Activated naive CD4-positive, alpha-beta T cell treated with anti-CD3 and anti-CD28 coated beads, Interleukin-2, amount 10 ng/mL, durations not matched to agents 7 days and 5 days (primary cell): ENCODE data around the gene CISD3.

ENCODE experiments used
- CTCF ChIA-PET: fragments of 350-600 bp; sonication (Branson Sonifier 250); formaldehyde crosslinking; loops from one replicate; lab custom pipeline; 2021; ENCODE audit warnings: antibody characterized with exemption; lab: Charles Lee
- DNase-seq: peaks from one replicate; pipeline ENCODE4 v3.0.0-alpha.2; 2020
- H3K27ac Mint-ChIP-seq: one replicate; pipeline ENCODE4 v1.8.0; 2021; ENCODE audit warnings: mild to moderate bottlenecking, moderate library complexity, mixed read lengths
- H3K27me3 Mint-ChIP-seq: one replicate; pipeline ENCODE4 v1.8.0; 2021; ENCODE audit warnings: mild to moderate bottlenecking, mixed read lengths
- H3K36me3 Mint-ChIP-seq: one replicate; pipeline ENCODE4 v1.8.0; 2021; ENCODE audit warnings: mixed read lengths
- H3K4me1 Mint-ChIP-seq: one replicate; pipeline ENCODE4 v1.8.0; 2021; ENCODE audit warnings: mixed read lengths
- H3K4me3 Mint-ChIP-seq: one replicate; pipeline ENCODE4 v1.8.0; 2021; ENCODE audit warnings: mild to moderate bottlenecking, moderate library complexity, mixed read lengths
- H3K9me3 Mint-ChIP-seq: one replicate; pipeline ENCODE4 v1.8.0; 2021; ENCODE audit warnings: mixed read lengths

Gene CISD3

DNA sequence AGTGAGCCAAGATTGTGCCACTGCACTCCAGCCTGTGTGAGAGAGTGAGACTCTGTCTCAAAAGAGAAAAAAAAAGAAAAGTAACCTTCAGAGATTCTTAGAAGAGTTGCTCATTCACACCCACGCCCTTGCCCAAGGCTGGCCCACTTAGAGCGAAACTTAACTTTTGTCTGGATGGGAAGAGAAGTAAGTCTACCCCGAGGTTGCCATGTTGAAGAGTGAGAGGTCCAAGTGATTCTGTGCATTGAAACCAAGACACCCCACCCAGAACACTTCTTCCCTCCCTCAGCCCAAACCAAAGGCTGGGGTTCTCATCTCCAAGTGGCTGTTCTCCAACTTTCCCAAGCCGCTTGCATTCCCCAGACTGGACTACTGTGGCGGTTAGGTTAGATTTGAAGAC is 2.4 kb upstream of the CISD3 start:
- Mint-ChIP-seq H3K9me3 (no peaks in the 10 kb centered on the region), H3K4me3 (peak overlapping the region; percentile 67), H3K4me1 (peaks cover 73% of the 10 kb centered on the region), H3K36me3 (peaks cover 44% of the 10 kb centered on the region), H3K27ac (peak overlapping the region; percentile 94), H3K27me3 (no peaks in the 10 kb centered on the region)
- CTCF ChIA-PET = interaction anchor here (1.5 to 2.2 kb wide), 6 partner anchors 10 to 51 kb away, joined by 3 to 14 read pairs (median 6); partner anchors contain the start of gene MLLT6
- DNase-seq = peak; percentile 64

DNA sequence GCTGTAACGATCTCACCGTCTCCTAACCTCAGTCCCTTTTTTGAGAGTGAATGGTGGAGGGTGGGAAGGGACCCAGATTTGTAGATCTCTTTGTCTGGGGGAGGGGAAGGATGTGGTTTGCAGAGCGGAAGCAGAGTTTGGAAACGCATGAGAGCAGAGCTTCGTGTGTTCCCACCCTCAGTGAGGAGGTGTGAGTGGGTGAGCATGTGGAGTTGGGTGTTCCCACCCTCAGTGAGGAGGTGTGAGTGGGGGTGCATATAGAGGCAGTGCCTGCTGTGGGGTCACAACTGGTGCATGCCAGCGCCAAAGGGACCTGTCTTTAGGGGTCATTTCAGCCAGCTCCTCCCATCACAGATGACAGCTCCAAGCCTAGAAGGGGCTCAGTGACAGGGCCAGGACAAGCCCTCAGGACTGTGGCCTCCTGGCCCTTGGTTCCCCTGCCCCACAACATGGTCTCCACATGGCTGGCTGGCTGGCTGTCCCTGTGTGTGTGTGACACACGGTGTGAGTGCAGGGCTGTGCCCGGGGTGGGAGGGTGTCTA is 1.8 kb upstream of the CISD3 start:
- H3K27me3 Mint-ChIP-seq = no peaks in the 10 kb centered on the region
- peak overlapping the region; percentile 94 for H3K27ac Mint-ChIP-seq
- H3K4me1 Mint-ChIP-seq = peaks cover 74% of the 10 kb centered on the region
- no peaks in the 10 kb centered on the region for H3K9me3 Mint-ChIP-seq
- peak overlapping the region; percentile 67 for H3K4me3 Mint-ChIP-seq
- peaks cover 43% of the 10 kb centered on the region for H3K36me3 Mint-ChIP-seq
- CTCF ChIA-PET = interaction anchor here (0.6 to 2.2 kb wide), 7 partner anchors 8 to 51 kb away, joined by 3 to 14 read pairs (median 6); partner anchors contain the start of gene MLLT6
- DNase-seq = peak; percentile 82

DNA sequence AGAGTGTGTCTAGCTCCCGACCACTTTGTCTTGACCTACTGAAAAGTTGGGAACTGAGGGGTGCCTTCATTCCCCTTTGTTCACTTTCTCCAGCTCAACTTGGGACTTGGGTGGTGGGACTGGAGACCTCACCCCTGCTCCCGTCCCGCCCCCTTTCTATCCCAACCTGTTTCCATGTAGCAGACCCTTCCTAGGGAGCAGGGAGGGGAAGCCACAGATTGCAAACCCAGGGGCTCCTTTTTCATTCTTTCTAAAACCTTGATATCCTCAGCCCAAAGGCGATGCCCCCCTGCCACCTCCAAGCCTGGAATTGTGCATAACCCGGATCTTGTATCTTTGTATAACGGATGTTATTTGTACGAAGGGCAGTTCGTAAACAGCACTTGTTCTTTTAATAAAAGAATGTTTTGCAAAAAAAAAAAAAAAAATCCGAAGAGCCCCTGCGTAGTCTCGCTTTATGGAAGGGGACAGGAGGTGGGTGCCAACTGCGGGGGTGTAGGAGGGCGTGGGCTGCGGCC is 714 bp upstream of the CISD3 start:
- H3K9me3 Mint-ChIP-seq = no peaks in the 10 kb centered on the region
- H3K27me3 Mint-ChIP-seq = no peaks in the 10 kb centered on the region
- H3K4me3 Mint-ChIP-seq = peak overlapping the region; percentile 61
- peak overlapping the region; percentile 94 for H3K27ac Mint-ChIP-seq
- peaks cover 41% of the 10 kb centered on the region for H3K36me3 Mint-ChIP-seq
- CTCF ChIA-PET = interaction anchor here (0.8 to 2.2 kb wide), 7 partner anchors 19 to 52 kb away, joined by 3 to 14 read pairs (median 6); partner anchors contain the start of gene MLLT6
- H3K4me1 Mint-ChIP-seq = peaks cover 79% of the 10 kb centered on the region
- no peak for DNase-seq

DNA sequence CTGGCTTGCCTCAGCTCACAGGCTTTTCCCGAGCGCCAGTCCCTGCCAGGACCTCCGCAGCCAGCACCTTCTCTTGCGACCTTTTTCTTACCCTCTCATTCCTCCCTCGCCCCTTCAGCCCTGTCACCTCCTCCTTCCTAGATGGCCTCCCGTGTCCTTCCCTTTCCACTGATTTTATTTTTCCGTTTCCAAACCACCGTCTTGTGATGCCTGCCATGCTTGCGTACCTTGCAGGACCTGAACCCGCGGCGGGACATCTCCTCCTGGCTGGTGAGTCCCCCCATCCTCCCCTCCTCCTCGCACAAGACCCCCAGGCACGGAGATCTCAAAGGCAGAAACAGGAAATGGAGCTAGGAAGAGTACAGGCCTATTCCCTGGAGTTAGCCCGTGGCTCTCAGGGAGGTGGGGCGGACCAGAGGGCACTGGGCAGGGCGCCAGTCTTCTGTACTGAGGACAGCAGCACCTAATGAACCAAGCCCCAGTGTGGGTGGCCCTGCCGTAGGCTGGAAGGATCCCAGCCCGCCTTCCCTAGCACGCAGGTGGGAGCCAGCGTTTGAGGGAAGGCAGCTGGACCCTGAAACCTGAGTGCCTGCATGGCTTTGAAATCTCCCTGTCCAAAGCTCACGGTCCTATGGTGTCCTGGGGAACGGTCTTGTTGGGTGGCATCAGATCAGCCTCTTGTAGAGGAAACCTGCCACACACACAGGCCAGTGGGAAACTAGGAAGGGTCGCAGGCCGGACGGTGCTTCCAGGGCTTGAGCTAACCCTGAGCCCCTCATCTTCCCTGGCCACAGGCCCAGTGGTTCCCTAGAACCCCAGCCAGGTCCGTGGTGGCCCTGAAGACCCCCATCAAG is 612 bp downstream of the CISD3 start:
- peak overlapping the region; percentile 100 for H3K4me3 Mint-ChIP-seq
- no peak for DNase-seq

DNA sequence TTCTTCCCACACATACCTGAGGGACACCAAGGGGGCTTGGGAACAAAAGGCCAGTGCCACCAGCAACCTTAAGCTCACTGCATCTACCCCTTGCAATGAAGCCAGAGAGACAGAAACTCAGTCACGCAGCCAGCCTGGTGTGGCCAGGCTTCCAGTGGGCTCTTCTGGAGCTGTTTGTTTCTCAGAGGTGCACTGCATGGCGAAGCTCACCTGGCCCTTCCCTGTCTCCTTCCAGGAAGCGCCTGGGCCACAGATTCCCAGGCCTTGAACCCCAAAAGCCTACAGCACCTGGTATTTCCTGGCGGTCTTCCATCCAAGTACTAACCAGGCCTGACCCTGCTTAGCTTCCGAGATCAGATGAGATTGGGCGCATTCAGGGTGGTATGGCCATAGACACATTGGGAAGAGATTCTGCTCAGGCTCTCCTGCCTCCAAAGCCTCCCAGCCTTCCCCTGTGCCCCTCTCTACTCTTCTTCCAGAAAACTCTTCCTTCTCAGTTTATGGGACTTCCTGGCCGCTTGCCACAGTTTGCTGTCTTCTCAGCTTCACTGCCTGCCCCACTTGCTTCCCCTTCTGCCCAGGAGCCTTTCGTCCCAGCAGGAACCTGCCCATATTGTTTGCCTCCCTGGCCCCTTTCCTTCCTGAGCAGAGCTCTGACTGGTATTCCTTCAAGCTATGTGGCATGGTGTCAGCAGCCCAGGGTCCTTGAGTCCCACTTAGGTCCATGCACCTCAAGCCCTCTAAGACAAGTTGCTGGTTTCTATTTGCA is 1.6 kb downstream of the CISD3 start:
- no peak for DNase-seq
- H3K27ac Mint-ChIP-seq = peak overlapping the region; percentile 93
- H3K9me3 Mint-ChIP-seq = no peaks in the 10 kb centered on the region
- peak overlapping the region; percentile 100 for H3K4me3 Mint-ChIP-seq
- H3K27me3 Mint-ChIP-seq = no peaks in the 10 kb centered on the region
- H3K4me1 Mint-ChIP-seq = peaks cover 75% of the 10 kb centered on the region
- H3K36me3 Mint-ChIP-seq = peaks cover 33% of the 10 kb centered on the region
- CTCF ChIA-PET = interaction anchor here (0.8 to 8.3 kb wide), 7 partner anchors 10 to 173 kb away, joined by 3 to 116 read pairs (median 3); partner anchors contain the start of gene EPOP

More for the DNA sequence above, 612 bp downstream of the CISD3 start:
- Mint-ChIP-seq H3K27ac (peak overlapping the region; percentile 93), H3K27me3 (no peaks in the 10 kb centered on the region), H3K4me1 (peaks cover 82% of the 10 kb centered on the region), H3K36me3 (peaks cover 33% of the 10 kb centered on the region), H3K9me3 (no peaks in the 10 kb centered on the region)
- CTCF ChIA-PET = interaction anchor here (1.0 to 8.3 kb wide), 5 partner anchors 14 to 128 kb away, joined by 3 to 116 read pairs (median 5); partner anchors contain the start of gene EPOP

DNA sequence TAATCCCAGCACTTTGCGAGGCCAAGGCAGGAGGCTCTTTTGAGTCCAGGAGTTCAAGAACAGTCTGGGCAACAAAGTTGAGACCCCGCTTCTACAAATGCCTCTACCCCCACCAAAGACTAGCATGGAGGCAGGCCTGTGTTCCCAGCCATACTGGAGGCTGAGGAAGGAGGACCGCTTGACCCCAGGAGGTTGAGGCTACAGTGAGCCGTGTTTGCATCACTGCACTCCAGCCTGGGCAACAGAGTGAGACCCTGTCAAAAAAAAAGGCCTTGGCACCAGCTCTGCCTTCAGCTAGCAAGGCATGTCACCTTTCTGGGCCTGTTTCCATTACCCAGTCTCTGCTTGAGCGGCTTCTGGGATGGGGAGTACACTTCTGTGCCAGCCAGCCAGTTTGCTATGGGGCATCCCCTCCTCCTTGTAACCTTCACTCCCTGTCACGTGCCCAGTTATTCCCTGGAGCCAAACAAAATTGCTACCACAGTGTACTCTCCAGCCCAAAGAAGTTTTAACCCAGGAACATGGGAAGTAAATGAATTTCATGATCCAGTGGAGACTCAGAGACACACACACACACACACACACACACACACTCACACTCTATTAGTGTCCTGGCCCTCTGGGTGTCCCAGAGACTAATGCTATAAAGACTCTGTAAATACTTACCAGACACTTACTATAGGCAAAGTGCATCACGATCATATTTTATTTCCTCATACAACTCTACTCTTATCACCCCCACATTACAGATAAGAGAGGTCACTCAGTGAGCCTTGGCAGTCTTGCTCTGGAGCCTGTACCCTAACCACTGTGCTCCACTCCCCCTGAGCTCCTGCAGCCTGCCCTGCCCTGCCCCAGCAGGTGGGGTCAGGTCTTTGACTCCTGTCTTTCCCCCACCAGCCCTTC is 2.5 kb downstream of the CISD3 start:
- Mint-ChIP-seq H3K4me1 (peaks cover 66% of the 10 kb centered on the region), H3K9me3 (no peaks in the 10 kb centered on the region), H3K36me3 (peaks cover 29% of the 10 kb centered on the region), H3K4me3 (peak overlapping the region; percentile 100), H3K27ac (peak overlapping the region; percentile 56), H3K27me3 (no peaks in the 10 kb centered on the region)
- CTCF ChIA-PET = interaction anchor here (0.8 to 8.3 kb wide), 5 partner anchors 9 to 174 kb away, joined by 3 to 116 read pairs (median 3); partner anchors contain the start of gene EPOP
- DNase-seq = no peak

DNA sequence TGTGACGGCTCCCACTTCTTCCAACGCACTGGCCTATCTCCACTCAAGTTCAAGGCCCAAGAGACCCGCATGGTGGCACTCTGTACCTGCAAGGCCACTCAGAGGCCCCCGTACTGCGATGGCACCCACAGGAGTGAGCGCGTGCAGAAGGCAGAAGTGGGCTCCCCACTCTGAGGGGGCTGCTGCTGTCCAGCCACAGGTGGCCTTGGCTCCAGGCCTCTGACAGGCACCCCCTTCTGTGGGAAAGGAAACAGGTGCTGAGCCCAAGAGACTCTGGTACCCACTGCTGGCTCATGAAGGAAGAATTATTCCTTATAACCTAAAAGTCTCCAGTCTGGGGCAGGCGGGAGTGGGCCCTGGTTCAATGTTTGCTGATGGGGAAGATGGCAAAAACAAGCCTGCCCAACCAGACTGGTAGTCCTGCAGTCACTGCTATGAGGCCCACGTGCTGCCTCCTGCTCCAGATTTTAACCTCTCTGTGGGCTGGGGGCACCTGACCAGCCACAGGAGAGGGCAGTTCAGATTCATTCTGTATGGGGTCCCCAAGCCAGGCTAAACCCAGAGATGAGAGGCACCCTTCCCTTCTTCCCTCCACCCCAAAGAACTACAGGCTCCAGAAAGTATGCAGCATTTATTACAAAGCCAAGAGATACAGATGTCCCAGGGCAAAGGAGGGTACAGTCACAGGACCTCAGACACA is 3.3 kb downstream of the CISD3 start:
- H3K4me3 Mint-ChIP-seq = no peak overlapping the region
- no peak for DNase-seq
- CTCF ChIA-PET = interaction anchor here (2.2 to 8.3 kb wide), 2 partner anchors 12 to 57 kb away, joined by 9 to 116 read pairs; partner anchors contain the start of gene EPOP
- H3K9me3 Mint-ChIP-seq = no peaks in the 10 kb centered on the region
- H3K4me1 Mint-ChIP-seq = peaks cover 58% of the 10 kb centered on the region
- peak overlapping the region; percentile 56 for H3K27ac Mint-ChIP-seq
- peaks cover 5% of the 10 kb centered on the region for H3K27me3 Mint-ChIP-seq
- peaks cover 21% of the 10 kb centered on the region for H3K36me3 Mint-ChIP-seq

DNA sequence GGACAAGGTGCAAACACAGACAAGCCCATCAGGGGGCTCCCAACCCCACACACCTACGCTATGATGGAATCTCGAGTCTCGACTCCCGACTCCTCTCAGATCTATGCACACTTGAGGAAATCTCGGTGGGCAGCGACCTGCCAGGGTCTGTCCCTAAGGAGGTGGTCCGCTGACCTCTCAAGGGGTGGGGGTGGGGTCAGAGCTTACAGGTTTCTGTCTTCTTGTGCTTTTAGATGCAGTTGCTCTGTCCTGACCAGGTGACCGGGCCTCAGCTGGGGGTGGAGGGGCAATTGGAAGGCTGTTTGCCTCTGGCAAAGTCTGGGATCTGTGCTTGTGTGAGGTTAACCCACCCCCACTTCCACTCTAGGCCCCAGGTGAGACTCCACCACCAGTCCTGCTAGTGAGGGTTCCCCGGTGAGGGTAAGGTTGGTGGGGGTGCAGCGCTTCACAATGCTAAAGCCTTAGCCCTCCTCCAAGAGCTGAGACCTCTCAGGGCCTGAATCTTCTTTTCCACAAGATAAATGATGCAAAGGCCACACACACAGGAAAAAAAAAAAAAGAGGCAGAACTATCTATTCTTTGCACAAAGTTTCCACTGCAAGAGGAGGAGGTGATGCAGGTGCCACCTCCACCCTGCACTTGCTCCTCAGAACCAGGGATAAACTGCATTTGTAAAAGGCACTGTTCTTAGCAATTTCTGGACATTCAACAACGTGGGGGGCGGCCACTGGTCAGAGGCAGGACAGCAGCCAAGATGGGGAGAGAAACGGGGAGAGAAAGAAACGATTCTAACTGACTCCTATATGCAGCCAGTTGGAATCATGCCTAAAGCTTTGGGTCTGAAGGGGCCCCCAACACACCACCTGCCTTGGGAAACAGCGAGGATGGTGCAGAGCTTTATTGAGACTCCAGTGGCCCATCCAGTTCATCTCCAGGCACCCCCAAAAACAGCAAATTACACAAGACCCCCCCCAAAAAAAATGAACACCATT is 4.1 kb downstream of the CISD3 start:
- no peak overlapping the region for H3K4me3 Mint-ChIP-seq
- peaks cover 21% of the 10 kb centered on the region for H3K36me3 Mint-ChIP-seq
- peaks cover 13% of the 10 kb centered on the region for H3K27me3 Mint-ChIP-seq
- H3K27ac Mint-ChIP-seq = peak overlapping the region; percentile 38
- DNase-seq = peak; percentile 51
- CTCF ChIA-PET = interaction anchor here (0.6 to 8.3 kb wide), 19 partner anchors 12 to 419 kb away, joined by 3 to 116 read pairs (median 5); partner anchors contain the start of genes EPOP, MLLT6 and PSMB3
- peaks cover 50% of the 10 kb centered on the region for H3K4me1 Mint-ChIP-seq
- no peaks in the 10 kb centered on the region for H3K9me3 Mint-ChIP-seq

DNA sequence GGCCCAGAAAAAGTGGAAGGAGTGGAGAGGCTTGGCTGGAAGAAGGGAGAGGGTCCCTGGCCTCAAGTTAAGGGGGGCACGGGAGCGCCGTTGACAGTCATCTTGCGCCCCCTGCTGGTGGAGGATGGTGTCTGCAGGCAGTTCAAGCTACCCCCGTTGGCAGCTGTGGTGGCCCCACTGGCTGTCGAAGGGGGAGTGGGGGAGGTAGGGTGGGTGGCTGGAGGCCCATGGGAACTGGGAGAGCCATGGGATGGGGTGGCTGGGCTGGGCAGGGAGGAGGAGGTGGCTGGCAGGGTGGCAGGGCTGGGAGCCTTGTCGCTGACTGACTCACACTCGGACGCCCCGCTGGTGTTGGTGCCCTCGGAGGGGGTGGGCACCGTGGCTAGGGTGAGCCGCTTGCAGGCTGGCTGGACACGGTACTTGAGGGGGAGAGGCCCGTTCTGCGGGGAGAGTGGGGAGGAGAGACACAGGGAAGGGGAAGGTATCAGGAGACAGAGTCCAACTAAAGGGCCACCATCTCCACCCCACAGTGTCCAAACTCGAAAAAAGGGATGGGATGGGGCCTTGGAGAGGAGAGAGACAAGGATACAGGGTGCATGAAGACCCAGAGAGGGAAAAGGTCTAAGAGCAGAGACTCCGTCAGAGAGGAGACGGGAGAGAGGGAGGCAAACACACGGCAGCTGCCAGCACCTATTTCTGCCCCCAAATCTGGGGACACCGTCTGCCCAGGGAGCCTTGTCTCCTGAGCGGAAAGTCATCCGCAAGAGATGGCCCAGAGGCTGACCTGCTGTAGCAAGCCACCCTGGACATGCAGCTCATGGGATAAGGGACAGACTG is 5.2 kb downstream of the CISD3 start:
- DNase-seq = peak; percentile 82
- H3K4me1 Mint-ChIP-seq = peaks cover 47% of the 10 kb centered on the region
- H3K36me3 Mint-ChIP-seq = peaks cover 18% of the 10 kb centered on the region
- peak overlapping the region; percentile 42 for H3K27ac Mint-ChIP-seq
- no peak overlapping the region for H3K4me3 Mint-ChIP-seq
- H3K27me3 Mint-ChIP-seq = peaks cover 23% of the 10 kb centered on the region
- H3K9me3 Mint-ChIP-seq = no peaks in the 10 kb centered on the region
- CTCF ChIA-PET = interaction anchor here (1.0 to 8.3 kb wide), 22 partner anchors 10 to 417 kb away, joined by 3 to 116 read pairs (median 5); partner anchors contain the start of genes EPOP, MLLT6 and PSMB3

DNA sequence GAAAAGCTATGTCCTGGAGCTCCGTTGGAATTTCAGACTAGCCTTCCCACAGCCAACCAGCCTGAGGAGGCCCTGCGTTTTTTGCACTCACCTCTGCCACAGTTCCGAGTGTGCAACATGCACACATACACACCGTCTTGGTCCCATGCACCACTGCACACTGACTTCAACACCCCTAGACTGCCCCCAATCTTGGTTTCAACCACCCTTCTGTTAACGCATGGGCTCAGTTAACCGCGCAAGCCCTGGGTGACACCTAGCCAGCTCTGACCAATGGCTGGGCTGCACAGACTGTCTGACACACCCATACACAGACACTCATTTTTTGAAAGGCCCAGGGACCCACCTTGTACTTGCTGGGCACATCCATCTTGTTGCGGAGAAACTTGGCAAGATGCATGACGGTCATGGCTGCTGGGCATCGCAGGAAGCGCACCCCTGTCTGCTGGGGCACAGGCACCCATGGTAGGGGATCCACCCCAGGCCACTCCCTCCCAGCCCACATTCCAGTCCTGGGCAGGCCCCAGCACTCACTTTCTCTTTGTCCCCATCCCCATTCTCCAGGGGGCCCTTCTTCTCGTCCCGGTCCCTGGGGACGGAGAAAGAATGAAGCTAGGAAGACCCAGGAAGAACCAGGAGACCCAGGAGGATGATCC is 8.0 kb downstream of the CISD3 start:
- CTCF ChIA-PET = interaction anchor here (1.0 to 8.3 kb wide), 2 partner anchors 10 to 62 kb away, joined by 3 to 116 read pairs; partner anchors contain the start of gene EPOP
- DNase-seq = no peak
- Mint-ChIP-seq H3K27ac (no peak overlapping the region), H3K27me3 (peaks cover 48% of the 10 kb centered on the region), H3K9me3 (no peaks in the 10 kb centered on the region), H3K4me1 (peaks cover 28% of the 10 kb centered on the region), H3K36me3 (peaks cover 5% of the 10 kb centered on the region), H3K4me3 (no peak overlapping the region)
